Measurements from ENCODE around the gene SLC6A18.
"Not testable (repeated sequence)": the region's sequence is repeated elsewhere in the genome, so short reads cannot be mapped to it uniquely, and the experiment has no call there.

Gene SLC6A18

DNA sequence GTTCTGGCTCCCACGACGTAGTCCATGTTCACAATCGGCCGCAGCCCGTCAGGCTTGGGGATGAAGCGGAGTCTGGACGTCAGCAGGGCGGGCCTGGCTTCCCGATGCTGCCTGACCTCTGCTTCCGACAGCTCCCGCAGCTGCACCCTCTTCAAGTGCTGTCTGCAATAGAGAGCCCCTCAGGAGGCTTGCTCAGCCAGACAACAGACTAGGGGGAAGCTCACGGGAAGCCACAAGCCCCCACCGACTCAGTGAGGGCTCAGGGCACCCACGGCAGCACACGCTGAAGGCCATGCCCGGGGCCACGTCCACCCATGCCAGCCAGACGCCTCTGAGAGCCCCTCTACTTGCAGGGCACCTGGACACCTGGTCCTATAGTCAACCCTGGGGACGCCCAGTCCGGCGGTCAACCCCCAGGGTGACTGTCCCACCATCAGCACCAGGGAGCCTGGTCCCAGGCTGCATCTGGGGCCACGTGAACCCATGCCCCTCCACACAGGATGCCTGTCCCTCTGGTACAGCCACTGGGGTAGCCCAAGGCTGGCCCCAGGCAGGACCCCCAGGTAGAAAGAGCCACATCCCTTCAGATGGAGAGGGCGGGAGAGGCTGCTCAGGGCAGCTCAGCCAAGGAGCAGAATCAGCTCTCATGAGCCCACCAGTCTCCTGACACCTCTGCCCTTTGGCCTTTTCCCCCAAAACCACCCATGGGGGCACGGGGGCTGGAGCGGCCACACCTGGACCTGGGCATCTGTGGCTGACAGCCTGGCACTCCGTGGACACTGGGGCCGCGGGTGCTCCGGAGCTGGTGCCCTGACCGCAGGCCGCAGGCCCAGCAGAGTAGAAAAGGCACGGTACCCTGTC lies 55.2 kb downstream of the SLC6A18 start:
- CTCF ChIA-PET, result no interaction called here
- DNase-seq (ENCODE audit: extremely low spot score), result no peak
- TF ChIP-seq CTBP1 (IDR thresholded peaks at IDR 0.05; ENCODE audit: borderline replicate concordance) (no peak), FOXK2 (IDR thresholded peaks at IDR 0.05) (no peak), FOXM1 (IDR thresholded peaks at IDR 0.05; ENCODE audit: borderline replicate concordance) (no peak), ELF4 (IDR thresholded peaks at IDR 0.05) (no peak), NFRKB (IDR thresholded peaks at IDR 0.05) (no peak), FOXA1 (IDR thresholded peaks at IDR 0.05) (no peak), BHLHE40 (IDR thresholded peaks at IDR 0.05; ENCODE audit: borderline replicate concordance) (no peak), L3MBTL2 (conservative IDR thresholded peaks at IDR 0.05) (no peak), SP1 (IDR thresholded peaks at IDR 0.05) (no peak), HDGF (IDR thresholded peaks at IDR 0.05; ENCODE audit: borderline replicate concordance) (no peak), ZNF384 (IDR thresholded peaks at IDR 0.05) (no peak), TARDBP (IDR thresholded peaks at IDR 0.05) (no peak), SUZ12 (IDR thresholded peaks at IDR 0.05) (no peak)
- TF ChIP-seq, protein P1, sequence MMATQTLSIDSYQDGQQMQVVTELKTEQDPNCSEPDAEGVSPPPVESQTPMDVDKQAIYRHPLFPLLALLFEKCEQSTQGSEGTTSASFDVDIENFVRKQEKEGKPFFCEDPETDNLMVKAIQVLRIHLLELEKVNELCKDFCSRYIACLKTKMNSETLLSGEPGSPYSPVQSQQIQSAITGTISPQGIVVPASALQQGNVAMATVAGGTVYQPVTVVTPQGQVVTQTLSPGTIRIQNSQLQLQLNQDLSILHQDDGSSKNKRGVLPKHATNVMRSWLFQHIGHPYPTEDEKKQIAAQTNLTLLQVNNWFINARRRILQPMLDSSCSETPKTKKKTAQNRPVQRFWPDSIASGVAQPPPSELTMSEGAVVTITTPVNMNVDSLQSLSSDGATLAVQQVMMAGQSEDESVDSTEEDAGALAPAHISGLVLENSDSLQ (IDR thresholded peaks at IDR 0.05), result no peak
- POLR2A ChIA-PET, result no interaction called here

DNA sequence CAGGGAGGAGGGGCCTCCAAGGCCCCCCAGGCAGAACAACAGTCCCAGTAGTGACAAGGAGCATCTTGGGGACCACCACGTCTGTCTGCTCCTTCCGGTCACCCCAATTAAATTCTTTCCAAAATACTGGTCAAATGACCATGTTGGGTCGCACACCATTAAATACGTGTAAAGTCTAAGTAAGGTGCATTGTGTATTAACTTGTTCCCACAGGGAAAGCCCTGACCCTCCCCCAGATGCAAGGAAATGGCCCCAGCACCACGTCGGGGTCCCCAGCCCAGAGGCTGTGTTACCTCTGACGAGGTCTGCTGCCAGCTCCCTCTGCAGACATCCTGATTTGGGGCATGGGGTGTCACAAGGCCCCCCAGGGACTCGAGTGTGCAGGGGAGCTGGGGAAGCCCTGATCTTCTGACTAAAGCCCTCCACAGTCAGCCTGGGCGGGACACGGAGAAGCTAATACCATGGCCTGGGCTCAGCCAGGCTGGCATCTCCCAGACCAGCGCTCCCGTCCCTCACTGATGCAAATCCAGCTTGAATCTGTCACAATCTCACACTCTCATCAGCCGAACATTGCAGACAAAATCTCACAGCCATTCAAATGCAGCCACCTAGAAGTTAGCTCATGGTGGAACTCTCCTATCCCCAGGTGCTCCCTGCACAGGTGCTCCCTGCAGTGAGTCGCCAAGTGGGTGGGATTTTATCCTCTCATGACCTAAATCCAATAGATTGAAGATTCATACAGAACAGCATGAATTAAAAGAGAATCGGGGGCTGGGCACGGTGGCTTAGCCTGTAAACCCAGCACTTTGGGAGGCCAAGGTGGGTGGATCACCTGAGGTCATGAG lies 56.1 kb downstream of the SLC6A18 start:
- ChIA-PET POLR2A (no interaction called here), CTCF (no interaction called here)
- no peak for DNase-seq (ENCODE audit: extremely low spot score)
- TF ChIP-seq, protein P1 (IDR thresholded peaks at IDR 0.05), result no peak
- TF ChIP-seq FOXA1 (IDR thresholded peaks at IDR 0.05) (no peak), ZNF384 (IDR thresholded peaks at IDR 0.05) (no peak), TARDBP (IDR thresholded peaks at IDR 0.05) (no peak), ARNT (IDR thresholded peaks at IDR 0.05) (no peak), BHLHE40 (IDR thresholded peaks at IDR 0.05; ENCODE audit: borderline replicate concordance) (no peak), FOXM1 (IDR thresholded peaks at IDR 0.05; ENCODE audit: borderline replicate concordance) (no peak), SUZ12 (IDR thresholded peaks at IDR 0.05) (no peak)

DNA sequence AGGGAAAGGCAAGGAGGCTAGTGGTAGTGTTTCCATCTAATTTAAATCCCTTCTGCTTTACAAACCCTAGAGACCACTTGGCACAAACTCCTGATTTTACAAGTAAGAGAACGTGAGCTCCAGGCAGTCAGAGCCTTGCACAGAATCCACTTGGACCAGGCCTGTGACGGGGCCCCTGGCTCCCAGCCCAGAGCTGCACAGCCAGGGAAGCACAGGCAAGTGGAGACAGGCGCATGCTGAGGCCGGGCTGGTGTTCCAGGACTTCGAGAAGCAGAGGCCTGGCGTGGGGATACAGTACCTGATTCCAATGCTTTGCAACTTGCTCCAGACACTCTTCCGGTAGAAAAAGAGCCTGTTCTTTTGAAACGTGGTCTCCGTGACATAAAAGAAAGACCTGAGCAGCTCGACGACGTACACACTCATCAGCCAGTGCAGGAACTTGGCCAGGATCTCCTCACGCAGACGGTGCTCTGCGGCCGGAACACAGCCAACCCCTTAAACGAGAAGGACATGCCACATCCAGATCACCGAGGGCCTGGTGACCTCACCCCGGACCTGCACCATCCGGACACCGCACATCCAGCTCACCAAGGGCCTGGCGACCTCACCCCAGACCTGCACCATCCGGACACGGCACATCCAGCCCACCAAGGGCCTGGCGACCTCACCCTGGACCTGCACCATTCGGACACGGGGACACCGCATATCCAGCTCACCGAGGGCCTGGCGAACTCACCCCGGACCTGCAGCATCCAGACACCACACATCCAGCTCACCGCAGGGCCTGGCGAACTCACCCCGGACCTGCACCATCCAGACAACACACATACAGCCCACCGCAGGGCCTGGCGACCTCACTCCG lies 57.2 kb downstream of the SLC6A18 start:
- no peak for TF ChIP-seq NFRKB (IDR thresholded peaks at IDR 0.05)
- no peak for TF ChIP-seq ZNF384 (IDR thresholded peaks at IDR 0.05)
- no peak for TF ChIP-seq FOXM1 (IDR thresholded peaks at IDR 0.05; ENCODE audit: borderline replicate concordance)
- no peak for TF ChIP-seq HDGF (IDR thresholded peaks at IDR 0.05; ENCODE audit: borderline replicate concordance)
- TF ChIP-seq FOXA1 (IDR thresholded peaks at IDR 0.05), result no peak
- no peak for TF ChIP-seq TARDBP (IDR thresholded peaks at IDR 0.05)
- TF ChIP-seq BHLHE40 (IDR thresholded peaks at IDR 0.05; ENCODE audit: borderline replicate concordance), result no peak
- no peak for TF ChIP-seq LEF1 (IDR thresholded peaks at IDR 0.05; ENCODE audit: borderline replicate concordance)
- TF ChIP-seq ARNT (IDR thresholded peaks at IDR 0.05), result no peak
- TF ChIP-seq SUZ12 (IDR thresholded peaks at IDR 0.05), result no peak
- TF ChIP-seq CTBP1 (IDR thresholded peaks at IDR 0.05; ENCODE audit: borderline replicate concordance), result no peak
- no peak for TF ChIP-seq FOXK2 (IDR thresholded peaks at IDR 0.05)
- no peak for TF ChIP-seq ELF4 (IDR thresholded peaks at IDR 0.05)
- TF ChIP-seq, protein P1 (IDR thresholded peaks at IDR 0.05), result no peak
- TF ChIP-seq L3MBTL2 (conservative IDR thresholded peaks at IDR 0.05), result no peak
- no peak for TF ChIP-seq SP1 (IDR thresholded peaks at IDR 0.05)
- POLR2A ChIA-PET, result no interaction called here
- DNase-seq (ENCODE audit: extremely low spot score), result no peak
- CTCF ChIA-PET, result no interaction called here

DNA sequence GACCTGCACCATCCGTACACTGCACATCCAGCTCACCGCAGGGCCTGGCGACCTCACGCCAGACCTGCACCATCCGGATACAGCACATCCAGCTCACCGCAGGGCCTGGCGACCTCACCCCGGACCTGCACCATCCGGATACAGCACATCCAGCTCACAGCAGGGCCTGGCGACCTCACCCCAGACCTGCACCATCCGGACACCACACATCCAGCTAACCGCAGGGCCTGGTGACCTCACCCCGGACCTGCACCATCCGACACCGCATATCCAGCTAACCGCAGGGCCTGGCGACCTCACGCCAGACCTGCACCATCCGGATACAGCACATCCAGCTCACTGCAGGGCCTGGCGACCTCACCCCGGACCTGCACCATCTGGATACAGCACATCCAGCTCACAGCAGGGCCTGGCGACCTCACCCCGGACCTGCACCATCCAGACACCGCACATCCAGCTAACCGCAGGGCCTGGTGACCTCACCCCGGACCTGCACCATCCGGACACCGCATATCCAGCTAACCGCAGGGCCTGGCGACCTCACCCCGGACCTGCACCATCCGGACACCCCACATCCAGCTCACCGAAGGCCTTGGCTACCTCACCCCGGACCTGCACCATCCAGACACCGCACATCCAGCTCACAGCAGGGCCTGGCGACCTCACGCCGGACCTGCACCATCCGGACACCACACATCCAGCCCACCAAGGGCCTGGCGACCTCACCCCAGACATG lies 58.0 kb downstream of the SLC6A18 start:
- POLR2A ChIA-PET; DNase-seq (ENCODE audit: extremely low spot score); CTCF ChIA-PET: not testable (repeated sequence)

DNA sequence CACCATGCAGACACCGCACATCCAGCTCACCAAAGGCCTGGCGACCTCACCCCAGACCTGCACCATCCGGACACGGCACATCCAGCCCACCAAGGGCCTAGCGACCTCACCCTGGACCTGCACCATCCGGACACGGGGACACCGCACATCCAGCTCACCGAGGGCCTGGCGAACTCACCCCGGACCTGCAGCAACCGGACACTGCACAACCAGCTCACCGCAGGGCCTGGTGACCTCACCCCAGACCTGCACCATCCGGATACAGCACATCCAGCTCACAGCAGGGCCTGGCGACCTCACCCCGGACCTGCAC lies 58.5 kb downstream of the SLC6A18 start:
- CTCF ChIA-PET; DNase-seq (ENCODE audit: extremely low spot score); POLR2A ChIA-PET: not testable (repeated sequence)

DNA sequence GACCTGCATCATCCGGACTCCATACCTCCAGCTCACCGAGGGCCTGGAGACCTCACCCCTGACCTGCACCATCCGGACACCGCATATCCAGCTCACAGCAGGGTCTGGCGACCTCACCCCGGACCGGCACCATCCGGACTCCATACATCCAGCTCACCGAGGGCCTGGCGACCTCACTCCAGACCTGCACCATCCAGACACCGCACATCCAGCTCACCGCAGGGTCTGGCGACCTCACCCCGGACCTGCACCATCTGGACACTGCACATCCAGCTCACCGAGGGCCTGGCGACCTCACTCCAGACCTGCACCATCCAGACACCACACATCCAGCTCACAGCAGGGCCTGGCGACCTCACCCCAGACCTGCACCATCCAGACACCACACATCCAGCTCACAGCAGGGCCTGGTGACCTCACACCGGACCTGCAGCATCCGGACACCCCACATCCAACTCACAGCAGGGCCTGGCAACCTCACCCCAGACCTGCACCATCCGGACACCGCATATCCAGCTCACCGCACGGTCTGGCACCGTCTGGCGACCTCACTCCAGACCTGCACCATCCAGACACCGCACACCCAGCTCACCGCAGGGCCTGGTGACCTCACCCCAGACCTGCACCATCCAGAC lies 59.3 kb downstream of the SLC6A18 start:
- CTCF ChIA-PET; POLR2A ChIA-PET; DNase-seq (ENCODE audit: extremely low spot score): not testable (repeated sequence)
